ENCODE data around the gene CAPN8.

The CAPN8 gene

DNA sequence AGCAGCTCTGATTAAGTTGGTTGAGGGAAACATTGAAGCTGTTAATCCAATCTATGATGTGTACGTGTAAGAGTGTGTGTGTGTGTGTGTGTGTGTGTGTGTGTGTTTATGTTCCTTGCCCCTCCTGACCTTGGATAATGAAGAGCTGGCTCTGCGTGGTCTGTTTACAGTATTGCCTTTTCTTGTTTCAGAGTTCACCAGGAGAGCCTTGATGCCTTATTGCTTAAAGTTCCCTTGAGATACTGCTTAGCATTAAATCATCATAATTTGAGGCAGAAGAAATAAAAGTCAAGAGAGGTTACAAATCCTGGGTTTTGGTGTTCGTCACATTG, 36.4 kb downstream of the CAPN8 start:
- Histone ChIP-seq H3K4me3 (no peak overlapping the region), H3K27ac (no peak overlapping the region)

DNA sequence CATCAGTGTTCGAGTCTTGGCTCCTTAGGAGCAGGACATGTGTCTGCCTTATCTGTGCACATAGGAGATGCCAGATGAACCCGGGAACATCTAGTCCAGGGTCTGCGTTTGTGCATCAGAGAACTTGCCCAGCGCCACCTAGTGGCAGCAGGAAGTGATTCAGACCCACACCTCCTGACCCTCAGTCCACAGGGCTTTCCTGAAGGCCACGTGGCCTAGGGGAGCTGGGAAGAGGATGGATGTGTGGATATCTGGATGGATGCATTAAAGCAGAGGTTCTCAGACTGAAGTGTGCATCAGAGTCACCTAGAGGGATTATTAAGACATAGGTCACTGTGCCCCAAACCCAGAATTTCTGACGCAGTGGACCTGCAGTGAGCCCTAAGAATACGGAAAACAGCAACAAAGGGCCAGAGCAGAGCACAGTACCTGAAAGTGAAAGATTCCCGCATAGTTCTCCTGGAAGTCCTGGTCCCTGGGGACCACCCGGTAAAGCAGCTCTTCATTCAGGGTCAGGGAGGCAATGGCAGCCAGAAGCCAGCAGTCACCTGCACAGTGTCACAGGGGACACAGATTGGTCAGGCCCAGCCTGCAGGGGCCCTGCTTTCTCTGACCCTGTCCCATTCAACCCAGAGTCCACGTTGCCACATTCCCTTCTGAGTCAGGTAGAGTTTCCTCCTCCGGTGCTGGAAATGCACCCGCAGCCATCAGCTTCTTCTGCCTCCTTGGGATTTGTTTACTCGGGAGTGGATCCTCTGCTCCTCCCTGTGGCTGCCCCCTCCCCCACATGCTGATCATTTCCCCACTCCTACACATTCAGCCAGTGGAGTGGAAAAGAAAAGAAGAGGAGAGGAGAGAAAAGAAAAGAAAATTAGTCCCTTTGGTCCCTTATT, 37.0 kb downstream of the CAPN8 start:
- no peak overlapping the region for H3K27ac ChIP-seq
- no peak overlapping the region for H3K4me3 ChIP-seq

DNA sequence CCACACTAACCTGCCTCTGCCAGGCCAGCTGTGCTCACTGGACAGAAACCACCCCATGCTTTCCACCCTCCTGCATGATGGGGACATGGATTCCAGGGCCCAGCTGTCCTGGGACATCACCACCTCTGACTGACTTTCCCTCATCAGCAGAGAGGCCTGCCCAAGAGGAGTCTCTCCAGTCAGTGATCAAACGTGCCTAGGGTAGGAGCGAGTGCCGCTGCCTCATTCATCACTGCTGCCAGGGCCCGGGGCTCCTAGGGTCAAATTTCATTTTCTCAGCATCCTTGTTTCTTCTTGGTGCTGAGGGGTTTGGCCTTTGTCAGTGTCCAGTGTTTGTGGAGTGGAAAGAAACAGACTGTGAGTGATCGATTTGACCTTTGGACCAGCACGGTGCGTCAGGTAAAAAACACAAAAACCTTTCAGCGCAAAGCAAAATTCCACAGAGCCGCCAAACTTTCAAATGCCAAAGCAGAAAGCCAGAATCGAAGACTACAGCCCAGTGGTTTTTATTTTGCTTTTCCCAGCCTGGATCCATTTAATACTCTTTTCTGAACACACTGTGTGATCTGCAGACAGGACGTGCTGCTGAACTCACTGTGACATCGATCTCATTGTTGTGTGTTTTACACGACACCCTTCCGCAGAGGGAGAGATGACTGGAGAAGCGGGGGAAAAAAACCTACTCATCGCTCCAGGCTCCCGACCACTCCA, 43.2 kb downstream of the CAPN8 start:
- no peak overlapping the region for H3K4me3 ChIP-seq
- no peak overlapping the region for H3K27ac ChIP-seq

DNA sequence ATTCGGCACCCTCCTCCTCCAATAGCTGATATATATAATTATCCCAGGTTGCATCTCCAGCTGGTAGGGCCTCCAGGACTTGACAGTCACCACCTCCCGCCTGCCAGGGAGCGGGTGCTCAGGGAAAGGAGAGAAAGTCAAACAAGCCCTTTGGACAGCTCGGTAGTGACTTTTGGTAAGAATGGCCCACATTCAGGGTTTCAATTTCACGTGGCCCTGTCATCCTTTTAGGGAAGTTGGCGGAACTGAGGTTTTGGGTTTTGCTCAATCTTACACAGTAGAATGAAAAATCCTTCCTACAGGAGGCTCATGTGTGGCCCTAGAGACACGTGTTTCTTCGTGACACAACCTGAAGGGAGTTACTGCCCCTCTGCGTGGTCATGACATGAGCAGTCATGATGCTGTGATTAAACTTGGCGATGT, 44.2 kb downstream of the CAPN8 start:
- Histone ChIP-seq H3K27ac (peak overlapping the region in 1 of 21 experiments; percentile 31), H3K4me3 (no peak overlapping the region)

DNA sequence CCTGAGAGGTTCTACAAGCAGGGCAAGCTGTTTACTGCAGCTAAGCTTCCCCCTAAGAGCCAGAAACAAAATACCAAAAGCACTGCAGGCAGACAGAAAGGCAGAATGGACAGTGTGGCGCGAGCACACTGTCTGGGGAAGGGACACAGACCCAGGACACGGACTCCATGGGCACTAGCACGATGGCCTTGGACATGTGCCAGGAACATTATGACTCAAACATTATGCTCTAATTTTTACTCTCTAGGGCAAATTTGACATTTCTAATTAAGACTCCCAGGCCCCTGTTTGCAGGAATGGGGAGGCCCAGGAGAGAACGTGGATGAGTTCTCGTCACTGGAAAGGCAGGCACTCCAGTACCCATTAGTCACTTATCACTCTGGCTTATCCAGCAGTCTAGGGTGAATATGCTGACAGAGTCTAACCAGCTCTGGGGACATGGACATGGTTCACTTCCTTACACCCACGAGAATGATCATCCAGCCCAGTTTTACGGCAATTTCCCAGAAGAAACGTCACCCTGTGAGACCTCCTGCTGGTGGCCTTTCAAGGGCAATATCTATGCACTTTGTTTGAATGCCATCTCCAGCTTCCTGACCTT, 45.1 kb downstream of the CAPN8 start:
- H3K27ac ChIP-seq, result peak overlapping the region in 1 of 21 experiments; percentile 31
- no peak overlapping the region for H3K4me3 ChIP-seq

GRCh38 chr1:223618680-223619079, 46.8 kb downstream of the CAPN8 start:
- Histone ChIP-seq H3K27ac (no peak overlapping the region), H3K4me3 (no peak overlapping the region)

- Histone ChIP-seq H3K27ac (no peak overlapping the region), H3K4me3 (no peak overlapping the region)
These were observed 48.0 kb downstream of the CAPN8 start for GRCh38 chr1:223617323-223618070.

- H3K27ac ChIP-seq, result no peak overlapping the region
- H3K4me3 ChIP-seq, result no peak overlapping the region
These were observed 48.9 kb downstream of the CAPN8 start for GRCh38 chr1:223616586-223616985.

- Histone ChIP-seq H3K4me3 (no peak overlapping the region), H3K27ac (no peak overlapping the region)
These were observed 53.6 kb downstream of the CAPN8 start for GRCh38 chr1:223611936-223612335.

DNA sequence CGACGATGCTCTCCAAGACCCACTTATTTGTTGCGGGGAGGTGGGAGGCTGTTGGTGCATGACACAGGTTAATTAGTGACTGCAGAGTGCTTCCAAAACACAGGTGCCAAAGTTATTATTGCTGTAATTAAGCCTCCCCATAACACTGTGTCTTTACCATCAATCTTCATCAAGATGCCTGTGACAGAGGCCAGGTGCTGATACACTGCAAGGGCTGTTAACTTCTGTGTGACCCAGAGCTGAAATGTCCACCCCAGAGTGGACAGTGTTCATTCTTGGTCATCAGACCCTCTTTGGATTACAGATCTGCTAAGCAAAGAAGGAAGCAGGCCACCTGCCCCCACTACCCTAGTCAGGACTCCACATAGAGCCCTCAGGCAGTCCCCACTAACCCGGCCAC, 55.5 kb downstream of the CAPN8 start:
- Histone ChIP-seq H3K27ac (no peak overlapping the region), H3K4me3 (no peak overlapping the region)

GRCh38 chr1:223609066-223609465, 56.4 kb downstream of the CAPN8 start:
- H3K4me3 ChIP-seq, result no peak overlapping the region
- H3K27ac ChIP-seq, result no peak overlapping the region

GRCh38 chr1:223558512-223558911, 107.0 kb downstream of the CAPN8 start:
- Histone ChIP-seq H3K4me3 (no peak overlapping the region), H3K27ac (no peak overlapping the region)

DNA sequence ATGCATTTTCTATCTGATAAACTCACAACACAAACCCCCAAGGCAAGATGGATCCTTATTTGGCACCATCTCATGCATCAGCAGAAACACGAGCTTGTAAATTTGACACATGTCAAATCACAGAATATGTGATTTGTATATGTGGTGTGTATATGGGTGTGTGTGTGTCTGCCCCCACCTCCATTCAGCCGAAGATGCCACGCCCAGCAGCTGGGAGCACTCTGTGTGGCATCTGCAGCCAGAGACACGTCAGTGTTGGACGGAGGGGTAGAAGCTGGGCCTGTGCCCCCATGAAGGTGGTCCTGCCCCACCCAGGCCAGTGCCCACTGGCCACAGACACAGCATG, 108.4 kb downstream of the CAPN8 start:
- Histone ChIP-seq H3K4me3 (no peak overlapping the region), H3K27ac (no peak overlapping the region)

DNA sequence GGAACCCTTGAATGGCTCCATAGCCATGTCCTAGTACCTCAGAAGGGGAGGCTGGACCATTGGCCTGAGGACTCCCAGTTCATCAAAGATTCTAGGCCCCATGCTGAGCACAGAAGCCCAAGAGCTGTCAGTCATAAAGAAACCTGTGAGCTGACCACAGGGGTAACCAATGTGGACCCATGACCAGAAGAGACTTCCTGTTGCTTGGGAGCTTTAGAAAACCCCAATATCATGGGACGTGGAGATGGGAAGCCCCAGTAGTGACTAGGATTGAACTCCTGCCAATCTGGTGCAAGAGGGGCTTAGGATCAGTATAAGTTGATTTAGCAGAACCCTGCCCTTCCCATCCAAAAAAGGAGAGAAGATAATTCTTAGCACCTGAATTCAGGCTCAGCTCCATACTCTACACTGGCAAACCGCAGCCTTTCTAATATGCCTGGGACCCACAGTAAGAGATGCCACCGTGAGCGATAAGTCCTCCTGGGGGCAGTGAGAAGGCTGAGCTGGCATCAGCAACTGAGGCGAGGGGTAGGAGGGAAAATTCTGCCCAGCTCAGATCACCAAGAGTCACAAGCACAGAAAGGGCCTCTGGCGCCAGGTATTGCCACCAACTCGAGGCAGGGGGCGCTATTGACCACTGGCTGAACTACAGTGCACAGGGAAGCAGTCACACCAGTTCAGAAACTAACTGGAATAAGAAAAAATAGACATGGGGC, 108.9 kb downstream of the CAPN8 start:
- Histone ChIP-seq H3K27ac (no peak overlapping the region), H3K4me3 (no peak overlapping the region)

- H3K27ac ChIP-seq, result no peak overlapping the region
- no peak overlapping the region for H3K4me3 ChIP-seq
These were observed 111.5 kb downstream of the CAPN8 start for GRCh38 chr1:223553957-223554356.

- no peak overlapping the region for H3K4me3 ChIP-seq
- no peak overlapping the region for H3K27ac ChIP-seq
These were observed 113.9 kb downstream of the CAPN8 start for GRCh38 chr1:223551610-223552009.

DNA sequence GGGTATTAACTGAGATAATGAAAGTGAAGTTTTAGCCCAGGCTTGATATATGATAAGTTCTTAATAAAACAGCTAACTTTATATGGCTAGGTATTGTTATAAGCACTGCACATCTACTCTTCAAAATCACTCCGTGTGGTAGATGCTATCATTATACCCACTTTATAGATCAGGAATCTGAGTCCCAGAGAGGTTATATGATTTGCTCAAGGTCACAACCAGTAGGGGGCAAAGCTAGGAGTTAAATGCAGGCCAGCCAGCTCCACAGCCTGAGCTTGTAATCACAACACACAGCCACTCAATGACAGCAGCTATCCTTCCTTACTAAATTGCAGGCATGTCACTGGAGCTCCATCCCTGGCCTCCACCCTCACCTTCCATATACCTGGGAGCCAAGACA, 115.8 kb downstream of the CAPN8 start:
- H3K4me3 ChIP-seq, result no peak overlapping the region
- no peak overlapping the region for H3K27ac ChIP-seq

GRCh38 chr1:223547316-223548114, 118.0 kb downstream of the CAPN8 start:
- no peak overlapping the region for H3K27ac ChIP-seq
- no peak overlapping the region for H3K4me3 ChIP-seq

DNA sequence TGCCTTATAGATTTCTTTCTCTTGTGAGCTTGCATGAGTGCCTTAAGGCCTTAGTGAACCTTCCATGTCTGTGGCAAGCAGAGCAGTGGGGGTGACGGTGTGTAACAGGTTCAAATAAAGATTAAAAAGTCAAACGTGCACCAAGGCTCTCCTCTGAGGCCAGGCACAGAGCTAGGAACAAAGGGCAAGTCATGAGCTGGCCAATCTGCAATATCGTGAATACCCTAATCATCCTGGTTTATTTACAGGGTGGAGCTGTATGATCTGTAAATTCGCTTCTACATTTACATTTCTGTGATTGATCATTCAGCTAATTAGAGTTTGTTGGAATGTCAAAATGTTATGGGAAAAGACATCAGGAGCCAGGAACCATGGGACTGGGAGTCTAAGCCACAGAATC, 120.2 kb downstream of the CAPN8 start:
- no peak overlapping the region for H3K27ac ChIP-seq
- H3K4me3 ChIP-seq, result no peak overlapping the region
